NCI-H345 (cell line): Measurements from ENCODE around the gene ZNF317.
"Not testable (repeated sequence)": the region's sequence is repeated elsewhere in the genome, so short reads cannot be mapped to it uniquely, and the experiment has no call there.

Source experiments
- DNase-seq: peaks from one replicate; lab custom pipeline; 2025; lab: John Stamatoyannopoulos, UW

ZNF317 gene

DNA sequence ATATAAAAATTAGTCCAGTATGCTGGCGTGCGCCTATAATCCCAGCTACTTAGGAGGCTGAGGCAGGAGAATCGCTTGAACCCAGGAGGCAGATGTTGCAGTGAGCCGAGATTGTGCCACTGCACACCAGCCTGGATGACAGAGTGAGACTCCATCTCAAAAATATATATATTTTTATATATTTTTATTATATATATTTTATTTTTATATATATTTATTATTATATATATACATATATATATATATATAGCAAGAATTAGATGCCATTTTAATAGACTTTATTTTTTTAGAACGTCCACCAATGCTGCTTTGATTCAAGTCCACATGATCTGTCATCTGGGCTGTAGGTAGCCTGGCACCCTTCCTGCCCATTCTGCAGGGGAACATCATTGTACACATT is 35.1 kb downstream of the ZNF317 start:
- DNase-seq, result no peak

DNA sequence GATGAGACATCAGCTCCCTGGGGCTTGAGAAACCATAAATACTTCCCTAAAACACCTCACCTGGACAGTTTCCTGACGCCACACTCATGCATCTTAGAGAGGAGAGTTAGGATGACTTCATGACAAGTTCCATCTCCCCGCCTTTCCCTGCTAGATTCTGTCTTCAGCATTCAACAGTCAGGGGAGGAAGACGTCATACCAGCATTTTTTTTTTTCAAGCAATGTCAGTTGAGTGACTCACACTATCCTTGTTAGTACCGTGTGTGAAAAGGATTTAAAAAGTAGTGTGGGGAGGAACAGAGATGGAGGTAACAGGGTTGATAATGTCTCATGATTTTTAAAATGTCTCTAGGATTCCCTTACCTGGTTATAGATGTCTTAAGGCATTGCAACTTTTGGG is 38.7 kb downstream of the ZNF317 start, which contains the start of gene OR7D2:
TSS of gene OR7D2 (plus strand) at position 79 of the 400 bp plus-strand sequence. CDS start 6,803 bp downstream, outside the sequence.
- DNase-seq, result no peak

DNA sequence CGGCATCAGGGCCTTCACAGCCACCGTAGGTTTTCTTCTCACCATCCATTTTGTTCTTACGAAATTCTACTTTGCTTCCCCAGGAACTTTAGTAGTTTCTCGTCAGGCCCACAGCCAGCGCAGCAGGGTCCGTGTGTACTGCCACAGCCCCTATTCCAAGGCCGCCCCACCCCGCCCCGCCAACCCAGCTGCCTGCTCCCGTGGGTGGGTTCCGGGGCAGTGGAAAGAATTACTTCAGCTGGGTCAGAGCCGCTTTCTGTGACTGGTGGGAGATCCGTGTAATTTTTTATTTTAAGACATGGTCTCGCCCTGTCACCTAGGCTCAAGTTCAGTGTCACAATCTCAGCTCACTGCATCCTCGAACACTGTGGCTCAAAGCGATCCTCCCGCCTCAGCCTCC is 42.8 kb downstream of the ZNF317 start:
- DNase-seq, result no peak

DNA sequence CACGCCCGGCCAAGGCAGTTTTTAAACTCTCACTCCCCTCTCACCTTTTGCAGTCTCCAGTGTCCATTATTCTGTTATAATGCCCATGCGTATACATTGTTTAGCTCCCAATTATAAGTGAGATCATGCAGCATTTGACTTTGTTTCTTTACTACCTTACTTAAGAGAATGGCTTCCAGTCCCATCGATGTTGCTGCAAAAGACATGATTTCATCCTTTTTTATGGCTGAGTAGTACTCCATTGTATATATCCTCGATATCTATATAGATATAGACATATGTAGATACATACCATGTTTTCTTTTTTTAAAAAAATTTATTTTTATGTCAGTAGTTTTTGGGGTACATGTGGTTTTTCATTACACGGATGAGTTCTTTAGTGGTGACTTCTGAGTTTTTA is 47.0 kb downstream of the ZNF317 start:
- no peak for DNase-seq

DNA sequence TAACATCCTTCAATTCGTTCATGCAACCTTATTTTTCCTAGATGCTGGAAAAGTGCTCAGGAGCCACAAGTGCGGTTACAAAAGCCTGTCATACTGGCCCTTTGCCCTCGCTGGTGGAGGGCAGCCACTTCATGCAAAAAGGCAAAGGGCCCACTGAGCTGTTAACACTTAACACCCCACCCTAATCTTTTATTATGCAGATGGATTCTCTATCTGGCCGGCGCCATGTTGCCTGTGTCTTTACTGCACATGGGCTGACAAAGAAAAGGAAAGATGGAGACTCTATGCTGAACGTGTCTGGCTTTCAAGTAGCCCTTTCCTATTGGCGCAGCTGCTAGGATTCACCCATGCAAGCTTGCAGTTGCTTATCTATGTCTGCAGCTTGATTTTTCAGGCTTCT is 49.3 kb downstream of the ZNF317 start:
- DNase-seq, result no peak

DNA sequence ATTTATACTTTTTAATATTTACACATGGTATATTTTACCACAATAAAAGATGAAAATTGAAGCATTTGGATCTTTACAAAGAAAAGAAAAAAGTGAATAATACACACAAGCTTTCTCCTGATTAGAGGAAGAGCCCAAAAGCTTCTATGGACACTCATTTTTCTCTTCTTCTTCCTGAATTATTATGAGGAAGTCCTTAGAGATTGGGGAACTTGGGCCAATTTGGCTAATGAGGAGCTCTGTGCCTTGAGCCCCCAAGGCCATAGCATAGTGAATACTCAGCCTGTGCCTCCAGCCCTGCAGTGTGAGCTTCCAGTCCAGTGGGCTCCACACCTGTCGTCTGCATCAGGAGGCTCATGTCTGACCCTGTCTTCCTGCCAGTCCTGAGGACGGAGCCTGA is 57.8 kb downstream of the ZNF317 start:
- DNase-seq, result not testable (repeated sequence)

DNA sequence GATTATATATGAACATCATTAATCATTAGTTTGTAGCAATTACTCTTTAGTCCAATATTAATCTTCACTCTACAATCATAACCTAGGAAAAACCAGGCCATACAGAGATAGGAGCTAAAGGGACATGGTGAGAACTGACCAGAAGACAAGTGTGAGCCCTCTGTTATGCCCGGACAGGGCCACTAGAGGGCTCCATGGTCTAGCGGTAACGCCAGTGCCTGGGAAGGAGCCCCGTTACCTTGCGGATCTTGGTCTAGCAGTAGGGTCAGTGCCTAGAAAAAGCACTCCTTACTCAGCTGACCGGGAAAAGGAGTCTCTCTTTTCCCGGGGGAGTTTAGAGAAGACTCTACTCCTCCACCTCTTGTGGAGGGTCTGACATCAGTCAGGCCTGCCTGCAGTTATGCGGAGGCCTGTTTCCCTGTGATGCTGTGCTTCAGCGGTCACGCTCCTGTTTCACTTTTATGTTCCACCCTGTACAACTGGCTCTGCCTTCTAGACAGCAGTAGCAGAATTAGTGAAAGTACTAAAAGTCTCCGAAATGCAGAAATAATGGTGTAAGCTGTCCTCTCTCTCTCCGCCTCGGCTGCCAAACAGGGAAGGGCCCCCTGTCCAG is 65.4 kb downstream of the ZNF317 start:
- DNase-seq, result peak; percentile 68
